Measurements from ENCODE around the gene PSEN1.

PSEN1 gene

GRCh38 chr14:73249564-73250316, 113.4 kb downstream of the PSEN1 start:
- in situ Hi-C loops (cut with MboI; ENCODE audit: low sequenced_read_pairs, unreplicated experiment): no loop called here
- DNase-seq (ENCODE audit: low spot score): no peak
- no peak for TF ChIP-seq CTCF (IDR thresholded peaks at IDR 0.05; ENCODE audit: borderline replicate concordance, control extremely low read depth, extremely low read depth, insufficient read depth, missing control alignments)

GRCh38 chr14:73250317-73250713, 114.0 kb downstream of the PSEN1 start:
- no peak for TF ChIP-seq CTCF (IDR thresholded peaks at IDR 0.05; ENCODE audit: borderline replicate concordance, control extremely low read depth, extremely low read depth, insufficient read depth, missing control alignments)
- in situ Hi-C loops (cut with MboI; ENCODE audit: low sequenced_read_pairs, unreplicated experiment): no loop called here
- no peak for DNase-seq (ENCODE audit: low spot score)

DNA sequence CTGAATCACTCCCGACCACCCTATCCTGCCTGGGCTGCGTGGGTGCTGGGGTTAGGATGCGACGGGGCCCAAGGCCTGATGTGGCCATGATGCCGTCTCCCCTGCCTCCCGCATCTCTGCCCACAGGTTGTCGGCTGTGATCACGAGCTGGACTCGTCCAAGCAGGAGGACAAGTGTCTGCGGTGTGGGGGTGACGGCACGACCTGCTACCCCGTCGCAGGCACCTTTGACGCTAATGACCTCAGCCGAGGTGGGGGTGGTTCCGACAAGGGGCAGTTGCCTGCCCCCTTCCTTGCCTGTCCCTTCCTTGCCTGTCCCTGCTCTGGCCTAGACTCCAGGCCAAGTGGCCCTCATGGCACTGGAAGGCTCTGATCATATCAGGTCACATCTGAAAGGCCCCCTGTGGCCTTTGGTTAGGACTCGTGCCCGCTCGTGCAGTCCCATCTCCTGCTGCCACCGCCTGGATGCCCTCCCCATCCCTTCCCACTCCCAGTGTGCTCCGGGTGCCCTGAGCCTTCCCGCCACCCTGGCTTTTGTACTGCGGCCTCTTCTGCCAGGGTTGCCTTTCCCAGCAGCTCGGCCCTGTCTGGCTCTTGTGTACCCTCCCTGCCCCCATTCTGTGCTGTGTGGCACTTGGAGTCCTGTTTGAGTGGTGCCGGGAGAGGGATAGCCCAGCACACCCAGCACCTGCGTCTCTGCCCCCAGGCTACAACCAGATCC, 114.6 kb downstream of the PSEN1 start:
- no peak for TF ChIP-seq CTCF (IDR thresholded peaks at IDR 0.05; ENCODE audit: borderline replicate concordance, control extremely low read depth, extremely low read depth, insufficient read depth, missing control alignments)
- in situ Hi-C loops (cut with MboI; ENCODE audit: low sequenced_read_pairs, unreplicated experiment): no loop called here
- no peak for DNase-seq (ENCODE audit: low spot score)

DNA sequence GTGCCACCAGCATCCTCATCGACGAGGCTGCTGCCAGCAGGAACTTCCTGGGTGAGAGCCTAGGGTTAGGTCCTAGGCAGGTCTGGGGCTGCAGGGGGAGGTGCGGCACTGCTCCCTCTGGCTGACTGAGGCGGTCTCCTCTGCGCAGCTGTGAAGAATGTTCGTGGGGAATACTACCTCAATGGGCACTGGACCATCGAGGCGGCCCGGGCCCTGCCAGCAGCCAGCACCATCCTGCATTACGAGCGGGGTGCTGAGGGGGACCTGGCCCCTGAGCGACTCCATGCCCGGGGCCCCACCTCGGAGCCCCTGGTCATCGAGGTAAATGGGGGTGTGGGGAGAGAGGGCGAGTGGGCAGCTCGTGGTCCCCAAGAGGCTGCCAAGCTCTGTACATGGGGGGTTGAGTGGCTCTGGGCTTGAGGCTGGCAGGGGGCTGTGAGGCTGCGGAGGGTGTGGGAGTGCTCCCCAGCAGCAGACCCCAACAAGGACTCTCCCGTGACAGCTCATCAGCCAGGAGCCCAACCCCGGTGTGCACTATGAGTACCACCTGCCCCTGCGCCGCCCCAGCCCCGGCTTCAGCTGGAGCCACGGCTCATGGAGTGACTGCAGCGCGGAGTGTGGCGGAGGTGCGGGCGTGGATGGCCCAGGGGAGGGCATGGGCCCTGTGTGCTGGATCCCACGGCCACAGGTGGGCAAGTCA, 115.4 kb downstream of the PSEN1 start:
- DNase-seq (ENCODE audit: low spot score): no peak
- no peak for TF ChIP-seq CTCF (IDR thresholded peaks at IDR 0.05; ENCODE audit: borderline replicate concordance, control extremely low read depth, extremely low read depth, insufficient read depth, missing control alignments)
- in situ Hi-C loops (cut with MboI; ENCODE audit: low sequenced_read_pairs, unreplicated experiment): no loop called here

DNA sequence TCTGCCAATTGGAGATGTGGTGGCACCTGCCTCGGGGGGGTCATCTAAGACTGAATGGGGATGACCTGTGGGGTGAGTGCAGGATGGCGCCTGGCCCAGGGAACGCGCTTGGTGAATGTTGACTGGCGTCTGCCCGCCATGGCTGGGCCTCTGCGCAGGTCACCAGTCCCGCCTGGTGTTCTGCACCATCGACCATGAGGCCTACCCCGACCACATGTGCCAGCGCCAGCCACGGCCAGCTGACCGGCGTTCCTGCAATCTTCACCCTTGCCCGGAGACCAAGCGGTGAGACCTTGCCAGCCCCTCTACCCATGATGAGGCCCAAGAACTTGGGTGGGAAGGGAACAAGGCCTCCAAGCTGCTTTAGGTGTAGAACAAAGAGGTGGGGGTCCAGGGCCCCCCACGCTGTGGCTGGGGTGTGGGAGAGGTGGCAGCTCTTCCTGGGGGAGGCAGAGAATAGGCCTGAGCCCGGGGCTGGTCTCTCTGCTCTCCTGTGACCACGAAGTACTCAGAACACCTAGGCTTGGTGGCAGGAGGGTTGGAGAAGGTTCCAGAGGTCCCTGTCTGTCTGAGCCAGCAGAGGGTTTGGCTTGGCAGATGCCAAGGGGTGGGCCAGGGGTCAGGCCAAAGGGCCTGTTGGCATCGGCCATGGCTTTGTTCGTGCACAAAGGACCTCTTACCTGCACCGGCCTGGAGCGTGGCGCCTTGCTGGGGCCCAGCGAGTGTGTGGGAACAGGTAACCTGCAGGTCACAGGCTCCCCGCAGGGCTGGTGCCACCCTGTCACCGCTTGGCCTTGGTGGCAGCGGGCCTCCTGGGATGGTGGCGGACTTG, 116.4 kb downstream of the PSEN1 start:
- in situ Hi-C loops (cut with MboI; ENCODE audit: low sequenced_read_pairs, unreplicated experiment): no loop called here
- DNase-seq (ENCODE audit: low spot score): no peak
- TF ChIP-seq CTCF (IDR thresholded peaks at IDR 0.05; ENCODE audit: borderline replicate concordance, control extremely low read depth, extremely low read depth, insufficient read depth, missing control alignments): no peak

- in situ Hi-C loops (cut with MboI; ENCODE audit: low sequenced_read_pairs, unreplicated experiment): no loop called here
- no peak for DNase-seq (ENCODE audit: low spot score)
- no peak for TF ChIP-seq CTCF (IDR thresholded peaks at IDR 0.05; ENCODE audit: borderline replicate concordance, control extremely low read depth, extremely low read depth, insufficient read depth, missing control alignments)
Measured at GRCh38 chr14:73253323-73253610, 117.0 kb downstream of the PSEN1 start.

Data from GM13976 (cell line).